GOT3 (cell line): ENCODE data around the gene OTOP1.
"Not testable (repeated sequence)": the region's sequence is repeated elsewhere in the genome, so short reads cannot be mapped to it uniquely, and the experiment has no call there.

Source experiments
- DNase-seq: peaks from one replicate; lab custom pipeline; 2025; ENCODE audit warnings: mixed read lengths; lab: John Stamatoyannopoulos, UW

OTOP1 gene

GRCh38 chr4:4164532-4165173 lies 62.1 kb downstream of the OTOP1 start:
- DNase-seq: not testable (repeated sequence)

GRCh38 chr4:4162186-4162585 lies 64.5 kb downstream of the OTOP1 start:
- DNase-seq: not testable (repeated sequence)

- DNase-seq: not testable (repeated sequence)
These were observed 65.6 kb downstream of the OTOP1 start for GRCh38 chr4:4160956-4161665.

GRCh38 chr4:4145622-4146021 lies 81.1 kb downstream of the OTOP1 start:
- DNase-seq: not testable (repeated sequence)

GRCh38 chr4:4143376-4143775 lies 83.4 kb downstream of the OTOP1 start:
- not testable (repeated sequence) for DNase-seq

- DNase-seq: not testable (repeated sequence)
These were observed 84.0 kb downstream of the OTOP1 start for GRCh38 chr4:4142679-4143078.

GRCh38 chr4:4141186-4141585 lies 85.5 kb downstream of the OTOP1 start:
- DNase-seq: not testable (repeated sequence)
